RCC 7860 (cell line): ENCODE data around the gene TRMT2A.
"Not testable (repeated sequence)": the region's sequence is repeated elsewhere in the genome, so short reads cannot be mapped to it uniquely, and the experiment has no call there.

Experiments used
- DNase-seq: peaks from one replicate; pipeline ENCODE4 v3.0.0-alpha.2; 2015; ENCODE audit warnings: low spot score
- FAIRE-seq: peaks from 2 replicates; lab custom pipeline; 2012; peaks lifted over from hg19 to GRCh38; lab: Jason Lieb, UNC

TRMT2A gene

GRCh38 chr22:20089226-20089976, 27.6 kb downstream of the TRMT2A start:
- FAIRE-seq = no peak
- no peak for DNase-seq

GRCh38 chr22:20088263-20088648, 28.8 kb downstream of the TRMT2A start:
- FAIRE-seq (no peak), DNase-seq (no peak)

GRCh38 chr22:20087319-20088262, 29.4 kb downstream of the TRMT2A start:
- DNase-seq = no peak
- no peak for FAIRE-seq

GRCh38 chr22:20086763-20087162, 30.3 kb downstream of the TRMT2A start:
- FAIRE-seq (no peak), DNase-seq (no peak)

GRCh38 chr22:20086101-20086599, 30.9 kb downstream of the TRMT2A start:
- no peak for DNase-seq
- FAIRE-seq = no peak

GRCh38 chr22:20085651-20086050, 31.4 kb downstream of the TRMT2A start:
- no peak for FAIRE-seq
- no peak for DNase-seq

- no peak for FAIRE-seq
These were observed 32.2 kb downstream of the TRMT2A start for GRCh38 chr22:20084547-20085413.

GRCh38 chr22:20083891-20084546, 33.0 kb downstream of the TRMT2A start:
- FAIRE-seq (no peak), DNase-seq (no peak)

More at GRCh38 chr22:20084547-20085413, 32.2 kb downstream of the TRMT2A start:
- no peak for DNase-seq

GRCh38 chr22:20083157-20083890, 33.7 kb downstream of the TRMT2A start:
- DNase-seq (no peak), FAIRE-seq (no peak)

GRCh38 chr22:20080776-20081654, 36.0 kb downstream of the TRMT2A start:
- no peak for FAIRE-seq
- peak; percentile 44 for DNase-seq

GRCh38 chr22:20080445-20080775, 36.6 kb downstream of the TRMT2A start:
- FAIRE-seq (no peak), DNase-seq (no peak)

- no peak for FAIRE-seq
These were observed 37.1 kb downstream of the TRMT2A start, which contains the start of gene DGCR8 for GRCh38 chr22:20079745-20080444. Gene DGCR8 (plus strand): TSS chr22:20080241. CDS start chr22:20085964, 5,723 bp downstream.

GRCh38 chr22:20076627-20077172, 40.3 kb downstream of the TRMT2A start:
- FAIRE-seq = no peak

More at GRCh38 chr22:20079745-20080444, 37.1 kb downstream of the TRMT2A start, which contains the start of gene DGCR8:
- peak; percentile 81 for DNase-seq

GRCh38 chr22:20071524-20071972, 45.5 kb downstream of the TRMT2A start:
- no peak for FAIRE-seq
- no peak for DNase-seq

More at GRCh38 chr22:20076627-20077172, 40.3 kb downstream of the TRMT2A start:
- DNase-seq = no peak

GRCh38 chr22:20069331-20070042, 47.5 kb downstream of the TRMT2A start:
- DNase-seq = no peak
- no peak for FAIRE-seq

- DNase-seq (no peak), FAIRE-seq (no peak)
These were observed 48.4 kb downstream of the TRMT2A start for GRCh38 chr22:20068640-20069039.

GRCh38 chr22:20067384-20067682, 49.7 kb downstream of the TRMT2A start:
- FAIRE-seq, DNase-seq: not testable (repeated sequence)
